Measurements from ENCODE around the gene SH3GL3.

SH3GL3 gene

DNA sequence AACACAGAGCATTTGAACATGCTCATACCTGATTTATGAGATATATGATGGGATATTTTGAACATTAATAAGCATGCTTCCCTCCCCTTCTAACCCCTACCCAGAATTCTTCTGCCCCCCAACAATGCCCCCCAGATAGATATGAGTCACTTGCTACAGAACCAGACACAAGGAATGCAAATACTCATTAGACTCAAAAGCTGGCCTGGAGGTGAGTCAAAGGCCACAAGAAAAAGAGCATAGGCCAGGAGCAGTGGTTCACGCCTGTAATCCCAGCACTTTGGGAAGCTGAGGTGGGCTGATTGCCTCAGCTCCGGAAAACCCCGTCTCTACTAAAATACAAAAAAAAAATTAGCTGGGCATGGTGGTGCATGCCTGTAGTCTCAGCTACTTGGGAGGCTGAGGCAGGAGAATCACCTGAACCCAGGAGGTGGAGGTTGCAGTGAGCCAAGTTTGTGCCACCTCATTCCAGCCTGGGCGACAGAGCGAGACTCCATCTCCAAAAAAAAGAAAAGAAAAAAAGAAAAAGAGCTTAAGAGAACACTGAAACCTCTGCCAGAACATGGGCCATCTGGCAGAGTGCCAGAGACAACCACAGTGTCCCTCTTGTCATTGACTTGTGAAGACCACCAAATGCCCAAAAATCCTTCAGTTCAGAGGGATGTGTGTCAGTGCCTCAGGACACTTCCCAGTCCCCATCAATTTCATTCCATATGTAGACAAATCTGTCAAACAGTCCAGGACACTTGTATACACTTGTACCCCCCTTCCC lies 3.9 kb upstream of the SH3GL3 start:
- no peak overlapping the region for H3K4me3 ChIP-seq (ENCODE audit: low read depth, low read length)
- DNase-seq (ENCODE audit: low read depth): no peak
- TF ChIP-seq, protein P1, sequence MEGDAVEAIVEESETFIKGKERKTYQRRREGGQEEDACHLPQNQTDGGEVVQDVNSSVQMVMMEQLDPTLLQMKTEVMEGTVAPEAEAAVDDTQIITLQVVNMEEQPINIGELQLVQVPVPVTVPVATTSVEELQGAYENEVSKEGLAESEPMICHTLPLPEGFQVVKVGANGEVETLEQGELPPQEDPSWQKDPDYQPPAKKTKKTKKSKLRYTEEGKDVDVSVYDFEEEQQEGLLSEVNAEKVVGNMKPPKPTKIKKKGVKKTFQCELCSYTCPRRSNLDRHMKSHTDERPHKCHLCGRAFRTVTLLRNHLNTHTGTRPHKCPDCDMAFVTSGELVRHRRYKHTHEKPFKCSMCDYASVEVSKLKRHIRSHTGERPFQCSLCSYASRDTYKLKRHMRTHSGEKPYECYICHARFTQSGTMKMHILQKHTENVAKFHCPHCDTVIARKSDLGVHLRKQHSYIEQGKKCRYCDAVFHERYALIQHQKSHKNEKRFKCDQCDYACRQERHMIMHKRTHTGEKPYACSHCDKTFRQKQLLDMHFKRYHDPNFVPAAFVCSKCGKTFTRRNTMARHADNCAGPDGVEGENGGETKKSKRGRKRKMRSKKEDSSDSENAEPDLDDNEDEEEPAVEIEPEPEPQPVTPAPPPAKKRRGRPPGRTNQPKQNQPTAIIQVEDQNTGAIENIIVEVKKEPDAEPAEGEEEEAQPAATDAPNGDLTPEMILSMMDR (IDR thresholded peaks at IDR 0.05; ENCODE audit: control insufficient read depth, extremely low read depth, insufficient read depth): no peak

DNA sequence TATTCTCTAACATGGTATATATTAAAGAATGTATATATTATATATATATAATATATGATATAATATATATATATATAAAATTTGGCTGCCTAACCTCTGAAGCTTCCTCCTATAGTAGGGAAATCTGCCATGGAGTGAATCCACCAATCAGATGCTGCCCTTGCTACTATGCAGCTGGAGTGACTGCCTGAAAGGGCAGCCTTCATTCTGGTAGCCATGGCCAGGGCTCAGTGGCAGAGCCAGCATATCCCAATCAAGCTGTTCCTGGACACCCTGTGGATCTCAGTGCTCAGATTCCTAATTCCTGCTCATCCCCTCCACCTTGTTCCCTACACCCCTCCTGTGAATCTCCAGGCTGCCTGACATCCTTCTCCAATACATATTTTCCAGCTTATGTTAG lies 2.2 kb upstream of the SH3GL3 start:
- TF ChIP-seq, protein P1 (IDR thresholded peaks at IDR 0.05; ENCODE audit: control insufficient read depth, extremely low read depth, insufficient read depth): no peak
- no peak overlapping the region for H3K4me3 ChIP-seq (ENCODE audit: low read depth, low read length)
- no peak for DNase-seq (ENCODE audit: low read depth)

DNA sequence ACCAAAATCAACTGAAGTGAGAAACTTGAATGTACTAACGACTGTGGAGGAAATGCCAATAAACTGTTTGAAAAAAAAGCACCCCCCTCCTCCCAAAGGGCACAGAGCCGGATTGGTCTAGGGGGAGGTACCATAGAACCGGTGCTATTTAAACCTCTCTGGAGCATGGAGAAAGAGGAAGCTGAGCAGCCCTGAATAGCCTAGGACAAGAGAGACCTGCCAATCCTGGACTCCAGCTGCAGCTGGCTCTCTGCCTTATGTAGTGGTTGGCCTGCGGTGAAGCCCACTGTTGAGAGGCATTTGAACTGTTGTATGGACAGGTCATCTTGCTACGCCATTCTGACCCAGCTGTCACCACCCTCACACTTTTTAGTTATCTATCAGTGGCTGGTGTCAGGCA lies 1.5 kb upstream of the SH3GL3 start:
- no peak for DNase-seq (ENCODE audit: low read depth)
- H3K4me3 ChIP-seq (ENCODE audit: low read depth, low read length): no peak overlapping the region
- TF ChIP-seq, protein P1 (IDR thresholded peaks at IDR 0.05; ENCODE audit: control insufficient read depth, extremely low read depth, insufficient read depth): no peak

DNA sequence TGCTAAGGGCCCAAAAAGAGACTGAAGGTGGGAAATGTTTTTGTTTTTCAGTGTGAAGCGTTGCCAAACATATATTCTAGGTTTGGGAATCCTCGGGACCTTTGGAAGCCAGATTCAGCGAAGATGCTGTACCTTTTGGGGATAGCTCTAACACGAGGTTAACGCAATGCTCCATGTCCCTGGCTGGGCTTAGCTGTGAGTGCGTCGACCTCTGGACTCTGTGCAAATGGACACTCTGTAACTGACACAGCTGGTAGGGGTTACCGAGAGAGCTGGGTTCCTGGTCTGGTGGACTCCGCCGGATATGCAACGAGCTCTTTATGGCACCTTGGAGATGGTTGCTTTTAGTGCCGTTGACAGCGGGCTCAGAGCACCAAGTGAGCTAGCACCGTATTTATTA lies 724 bp upstream of the SH3GL3 start:
- H3K4me3 ChIP-seq (ENCODE audit: low read depth, low read length): peak overlapping the region; percentile 50; the same call in 1 of the 2 replicates
- TF ChIP-seq, protein P1 (IDR thresholded peaks at IDR 0.05; ENCODE audit: control insufficient read depth, extremely low read depth, insufficient read depth): no peak
- DNase-seq (ENCODE audit: low read depth): no peak

DNA sequence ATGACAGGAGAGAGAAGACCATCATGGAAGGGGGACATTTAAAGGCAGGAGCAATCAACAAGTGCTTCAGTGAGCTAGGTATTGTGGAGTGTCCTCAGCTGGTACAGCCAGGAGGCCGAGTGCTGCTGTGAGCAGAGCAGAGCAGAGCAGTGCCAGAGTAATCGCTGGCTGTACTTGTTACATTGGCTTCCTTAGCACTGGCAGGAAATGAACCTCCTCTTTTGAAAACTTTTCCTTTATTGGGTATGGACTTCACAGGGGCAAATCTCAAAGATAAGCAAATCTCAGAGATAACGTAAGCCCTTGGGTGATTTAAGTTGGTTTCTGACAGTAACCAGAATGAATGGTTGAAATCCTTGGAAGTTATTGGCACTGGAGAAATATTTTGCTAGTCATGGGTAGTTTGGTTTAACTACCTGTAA lies 2.1 kb downstream of the SH3GL3 start:
- DNase-seq (ENCODE audit: low read depth): no peak
- no peak overlapping the region for H3K4me3 ChIP-seq (ENCODE audit: low read depth, low read length)
- TF ChIP-seq, protein P1 (IDR thresholded peaks at IDR 0.05; ENCODE audit: control insufficient read depth, extremely low read depth, insufficient read depth): no peak

DNA sequence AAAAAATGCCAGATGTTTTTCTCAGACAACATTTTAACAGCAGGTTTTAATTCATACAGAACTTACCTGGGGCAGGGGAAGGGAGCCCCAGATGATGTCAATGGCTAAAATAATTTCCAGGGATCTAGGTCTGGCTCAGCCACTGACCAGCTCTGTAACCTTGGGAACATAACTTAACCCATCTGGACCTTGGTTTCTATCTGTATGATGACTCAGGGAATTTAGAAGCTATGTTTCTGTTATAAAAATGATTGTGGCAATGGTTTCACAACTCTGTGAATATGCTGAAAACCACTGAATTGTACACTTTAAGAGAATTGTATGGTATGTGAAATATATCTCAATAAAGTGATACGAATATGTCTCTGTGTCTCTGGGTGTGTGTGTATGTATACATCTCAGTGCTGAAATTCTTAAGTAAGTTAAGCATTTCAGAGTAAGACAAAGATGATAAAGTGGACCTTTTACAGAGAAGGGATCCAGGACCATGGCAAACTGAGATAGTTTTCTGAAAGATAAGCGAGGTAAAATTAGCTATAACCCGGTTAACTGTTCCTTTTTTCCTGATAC lies 2.9 kb downstream of the SH3GL3 start:
- H3K4me3 ChIP-seq (ENCODE audit: low read depth, low read length): no peak overlapping the region
- no peak for DNase-seq (ENCODE audit: low read depth)

More for the DNA sequence above, 2.9 kb downstream of the SH3GL3 start:
- TF ChIP-seq, protein P1 (IDR thresholded peaks at IDR 0.05; ENCODE audit: control insufficient read depth, extremely low read depth, insufficient read depth): no peak
